GM21737 (cell line): ENCODE measurements around the gene PRDM13.
"Not testable (repeated sequence)": the region's sequence is repeated elsewhere in the genome, so short reads cannot be mapped to it uniquely, and the experiment has no call there.

Source experiments
- ATAC-seq: cut with Tn5 transposase; IDR thresholded peaks from one replicate; pipeline ENCODE4 v1.9.1; 2021; ENCODE audit warnings: mild to moderate bottlenecking, moderate library complexity; ENCODE audit not compliant: unreplicated experiment

Gene PRDM13

DNA sequence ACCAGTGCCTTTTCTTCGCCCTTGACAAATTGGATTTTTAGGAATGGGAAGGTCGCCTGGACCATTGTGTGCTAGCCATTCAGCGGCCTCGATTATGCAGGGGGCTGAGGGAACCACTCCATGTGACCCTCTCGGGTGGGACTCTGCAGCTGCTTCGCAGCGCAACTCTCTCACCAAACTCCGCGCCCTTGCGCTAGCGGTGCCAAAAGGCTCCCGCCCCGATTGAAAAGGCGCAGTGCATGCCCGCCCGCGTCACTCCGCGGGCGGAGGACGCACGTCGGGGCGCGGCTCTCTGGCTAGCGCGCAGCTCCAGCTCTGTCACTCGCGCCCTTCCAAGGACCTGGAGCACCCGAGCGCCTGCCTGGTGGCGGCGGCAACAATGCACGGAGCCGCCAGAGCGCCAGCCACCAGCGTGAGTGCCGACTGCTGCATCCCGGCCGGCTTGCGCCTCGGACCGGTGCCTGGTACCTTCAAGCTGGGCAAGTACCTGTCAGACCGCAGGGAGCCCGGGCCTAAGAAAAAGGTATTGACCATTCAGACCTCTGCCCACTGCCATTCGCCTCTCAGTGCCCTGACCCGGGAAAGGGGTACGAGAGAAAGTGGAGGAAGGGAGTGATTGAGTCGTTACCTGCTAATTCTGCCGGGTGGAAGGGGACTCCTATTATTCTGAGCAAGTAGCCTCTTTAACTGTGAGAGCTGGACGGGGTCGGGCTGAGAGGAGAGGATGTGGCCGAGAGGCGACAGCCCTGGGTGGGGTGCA, at the start of gene PRDM13:
PRDM13 (plus strand) TSS at position 178 of the 760 bp plus-strand sequence; CDS start at position 380, 202 bp downstream.
- ATAC-seq: no peak

- ATAC-seq: no peak
Measured at GRCh38 chr6:99559057-99559456, 47.6 kb upstream of the PRDM13 start.

DNA sequence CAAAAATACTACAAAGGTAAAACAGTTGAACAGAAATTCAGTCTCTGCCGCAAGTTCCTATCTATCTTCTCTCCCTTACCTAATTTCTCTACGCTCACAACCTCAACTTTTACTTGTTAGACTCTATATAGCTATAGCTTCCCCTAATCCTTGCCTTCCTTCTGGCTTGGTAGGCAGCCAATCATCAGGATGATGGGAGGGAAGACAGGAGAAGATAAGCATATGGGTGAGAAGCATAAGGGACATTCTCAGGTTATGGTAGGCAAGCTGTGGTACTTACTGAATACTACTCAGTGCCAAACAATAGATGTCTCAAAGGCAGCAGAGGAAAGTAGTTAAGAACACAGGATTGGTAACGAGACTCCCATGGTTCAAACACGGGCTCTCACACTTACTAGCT, 46.0 kb upstream of the PRDM13 start:
- ATAC-seq: no peak

- ATAC-seq: no peak
Measured at GRCh38 chr6:99563056-99563723, 43.4 kb upstream of the PRDM13 start.

- peak; percentile 98 for ATAC-seq
Measured at GRCh38 chr6:99568103-99568933, 38.3 kb upstream of the PRDM13 start, which contains the start of gene CCNC. CCNC (minus strand) TSS chr6:99568660; CDS start chr6:99568527, 133 bp downstream.

- ATAC-seq: no peak
Measured at GRCh38 chr6:99573980-99574617, 32.5 kb upstream of the PRDM13 start.

GRCh38 chr6:99575544-99576227, 30.9 kb upstream of the PRDM13 start:
- no peak for ATAC-seq

DNA sequence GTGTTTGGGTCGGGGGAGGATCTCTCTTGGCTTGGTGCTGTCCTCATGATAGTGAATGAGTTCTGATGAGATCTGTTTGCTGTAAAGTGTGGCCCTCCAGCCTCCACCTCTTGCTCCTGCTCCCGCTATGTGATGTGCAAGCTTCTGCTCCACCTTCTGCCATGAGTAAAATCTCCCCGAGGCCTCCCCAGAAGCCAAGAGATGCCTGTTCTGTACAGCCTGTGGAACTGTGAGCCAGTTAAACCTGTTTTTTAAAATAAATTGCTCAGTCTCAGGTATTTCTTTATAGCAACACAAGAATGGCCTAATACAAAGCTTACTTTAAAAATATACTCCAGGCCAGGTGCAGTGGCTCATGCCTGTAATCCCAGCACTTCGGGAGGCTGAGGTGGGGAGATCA, 26.9 kb upstream of the PRDM13 start:
- no peak for ATAC-seq

DNA sequence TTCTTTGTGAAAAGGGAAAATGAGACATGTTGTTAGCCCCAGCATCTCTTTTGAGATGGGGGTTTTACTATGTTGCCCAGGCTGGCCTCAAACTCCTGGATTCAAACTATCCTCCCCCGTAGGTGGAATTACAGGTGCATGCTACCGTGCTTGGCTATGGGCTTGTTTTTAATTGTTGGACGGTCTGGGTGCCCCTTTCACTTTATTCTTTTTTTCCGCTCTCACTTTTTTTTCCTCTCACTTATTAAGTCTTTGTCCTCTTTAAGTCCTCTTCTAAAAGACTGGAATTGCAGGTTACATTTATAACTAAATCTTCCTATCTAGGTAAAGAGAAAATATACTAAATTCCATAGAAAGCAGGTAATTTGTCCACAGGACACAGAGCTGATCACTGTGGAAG, 18.8 kb upstream of the PRDM13 start:
- no peak for ATAC-seq

DNA sequence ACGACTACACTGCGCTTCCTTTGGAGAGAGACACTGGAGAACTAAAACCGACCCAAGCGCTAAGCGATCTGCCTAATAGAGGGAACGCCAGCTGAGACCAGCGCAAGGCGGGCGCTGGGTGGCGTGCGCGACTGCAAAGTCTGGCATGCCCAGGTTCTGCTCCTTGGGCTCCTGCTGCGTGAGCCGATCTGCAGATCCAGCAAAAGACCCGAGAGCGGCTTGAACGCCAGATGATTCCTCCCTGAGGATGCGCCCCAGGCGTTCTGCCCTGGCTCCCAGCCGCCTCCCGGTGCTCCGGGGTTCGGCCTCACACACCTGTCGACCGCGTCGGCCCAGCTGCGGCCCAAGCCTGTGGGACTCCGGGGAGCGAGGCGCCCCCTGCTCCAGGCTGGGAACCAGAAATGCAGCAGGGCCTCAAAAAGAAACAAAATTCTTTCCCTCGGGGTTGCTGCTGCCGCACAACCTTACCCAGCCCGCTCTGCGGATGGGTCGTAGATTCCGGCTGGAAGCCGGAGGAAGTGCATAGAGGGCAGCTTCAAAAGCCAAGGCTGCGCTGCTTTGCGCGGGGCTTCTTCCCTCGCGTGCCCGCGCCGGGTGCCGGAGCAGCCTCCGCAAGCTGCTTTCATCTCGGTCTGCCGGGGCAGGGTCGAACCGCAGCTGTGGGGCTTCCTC, 17.9 kb upstream of the PRDM13 start:
- peak; percentile 93 for ATAC-seq

DNA sequence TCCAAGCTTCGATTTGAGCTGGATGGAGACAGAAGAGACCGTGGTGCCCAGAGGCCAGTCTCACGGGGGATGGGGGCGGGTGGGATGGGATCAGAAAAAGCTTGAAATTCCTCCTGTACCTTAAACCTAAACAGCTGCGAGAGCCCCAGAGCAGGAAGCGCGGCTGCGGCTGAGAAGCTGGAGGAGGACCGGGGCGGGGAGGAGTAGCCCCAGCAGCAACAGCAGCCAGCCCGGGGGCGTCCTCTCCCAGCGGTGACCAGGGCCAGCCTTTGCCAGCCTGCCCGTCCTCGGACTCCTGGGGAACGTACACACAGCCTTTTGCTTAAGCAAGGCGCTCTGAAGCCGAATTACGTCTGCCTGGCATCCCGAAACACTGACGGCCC, 17.4 kb upstream of the PRDM13 start:
- peak; percentile 34 for ATAC-seq

GRCh38 chr6:99589907-99590493, 16.6 kb upstream of the PRDM13 start:
- ATAC-seq: no peak

DNA sequence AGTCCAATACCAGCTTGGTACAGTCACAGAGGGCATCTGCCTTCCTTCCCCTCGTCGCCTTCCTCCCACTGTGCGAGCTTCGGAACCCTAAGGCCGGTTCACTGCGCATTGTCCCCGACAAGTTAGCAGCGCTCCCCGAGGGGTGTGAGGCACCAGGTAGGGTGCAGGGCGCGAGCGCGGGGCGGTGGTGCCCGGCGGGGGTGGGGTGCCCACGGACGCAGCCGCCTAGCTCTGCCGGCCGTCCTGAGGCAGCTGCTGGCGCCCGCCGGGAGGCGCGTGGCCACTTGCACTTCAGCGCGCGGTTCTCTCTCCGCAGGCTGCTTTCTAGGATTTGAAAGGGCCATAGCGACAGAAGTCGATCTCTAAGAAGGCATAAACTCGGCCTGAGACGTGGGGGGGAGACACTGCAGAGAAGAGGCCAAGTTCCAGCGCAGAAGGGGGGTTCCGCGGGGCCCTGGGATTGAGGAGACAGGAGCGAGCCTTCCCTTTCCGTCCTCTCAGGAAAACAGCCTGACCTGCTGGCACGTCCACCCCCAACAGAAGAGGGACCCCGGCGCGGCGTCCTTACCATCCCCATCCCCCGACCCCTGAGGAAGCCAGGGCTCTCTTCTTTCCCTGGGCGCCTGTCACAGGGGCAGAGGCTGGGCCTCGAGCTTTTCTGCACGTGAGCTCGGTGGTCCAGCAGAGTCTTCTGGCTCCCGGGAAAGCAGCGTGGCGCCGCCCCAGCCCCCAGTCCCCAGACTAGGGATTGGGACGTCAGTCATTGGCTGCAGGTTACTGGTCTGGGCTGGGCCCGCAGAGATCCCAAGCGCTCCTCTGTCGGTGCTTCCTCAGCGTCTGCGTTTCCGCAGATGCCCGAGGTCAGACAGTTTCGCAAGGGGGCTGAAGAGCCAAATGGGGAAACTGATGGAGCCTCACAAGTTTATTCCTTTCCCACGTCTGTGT, 15.6 kb upstream of the PRDM13 start:
- ATAC-seq: no peak

DNA sequence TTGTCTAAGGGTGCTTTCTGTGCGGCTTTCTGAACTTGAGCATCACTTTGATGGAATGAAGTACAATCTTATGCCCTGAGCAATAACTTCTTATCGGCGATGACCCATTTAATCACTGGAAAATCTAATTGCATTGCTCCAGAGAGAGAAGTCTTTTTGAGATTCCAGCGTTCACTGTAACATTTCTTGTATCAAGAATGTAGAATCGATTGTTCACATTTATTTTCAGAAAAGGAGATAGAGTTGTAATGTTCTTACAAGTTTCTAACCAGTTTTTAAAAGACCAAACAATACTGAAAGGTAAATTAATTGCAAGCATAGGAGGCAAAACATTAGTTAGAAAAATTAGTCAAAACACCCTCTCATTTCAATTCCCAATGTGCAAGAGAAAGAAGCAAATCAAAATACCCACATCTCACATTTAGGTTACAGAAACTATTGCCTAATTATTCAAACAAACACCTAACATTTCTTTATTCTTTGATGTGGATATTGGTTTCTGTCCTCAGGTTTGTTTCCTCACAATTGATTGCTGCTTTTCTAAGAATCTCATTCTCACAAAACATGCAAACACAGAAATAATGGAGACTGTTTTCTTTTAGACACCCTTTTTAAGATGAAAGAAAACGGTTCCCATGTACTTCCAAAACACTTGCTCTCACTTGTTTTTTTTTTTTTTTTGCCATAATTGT, 14.8 kb upstream of the PRDM13 start:
- ATAC-seq: no peak

DNA sequence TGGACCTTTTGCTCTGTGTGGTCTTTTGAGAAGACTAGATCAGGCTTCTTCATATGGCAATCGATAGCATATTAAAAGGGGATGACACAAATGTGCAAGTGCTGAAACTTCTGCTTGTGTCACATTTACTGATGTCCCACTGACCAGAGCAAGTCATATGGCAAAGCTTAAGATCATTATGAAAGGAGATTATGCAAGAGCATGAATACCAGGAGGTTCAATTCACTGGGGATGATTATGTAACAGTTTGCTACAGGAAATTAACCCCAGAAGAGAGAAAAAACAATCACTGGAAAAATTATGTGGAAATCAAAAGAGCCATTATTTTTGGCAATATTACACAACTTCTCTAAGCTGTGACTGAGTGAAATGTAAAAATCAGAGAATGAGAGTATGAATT, 13.7 kb upstream of the PRDM13 start:
- no peak for ATAC-seq

- not testable (repeated sequence) for ATAC-seq
Measured at GRCh38 chr6:99594696-99595095, 11.9 kb upstream of the PRDM13 start.

DNA sequence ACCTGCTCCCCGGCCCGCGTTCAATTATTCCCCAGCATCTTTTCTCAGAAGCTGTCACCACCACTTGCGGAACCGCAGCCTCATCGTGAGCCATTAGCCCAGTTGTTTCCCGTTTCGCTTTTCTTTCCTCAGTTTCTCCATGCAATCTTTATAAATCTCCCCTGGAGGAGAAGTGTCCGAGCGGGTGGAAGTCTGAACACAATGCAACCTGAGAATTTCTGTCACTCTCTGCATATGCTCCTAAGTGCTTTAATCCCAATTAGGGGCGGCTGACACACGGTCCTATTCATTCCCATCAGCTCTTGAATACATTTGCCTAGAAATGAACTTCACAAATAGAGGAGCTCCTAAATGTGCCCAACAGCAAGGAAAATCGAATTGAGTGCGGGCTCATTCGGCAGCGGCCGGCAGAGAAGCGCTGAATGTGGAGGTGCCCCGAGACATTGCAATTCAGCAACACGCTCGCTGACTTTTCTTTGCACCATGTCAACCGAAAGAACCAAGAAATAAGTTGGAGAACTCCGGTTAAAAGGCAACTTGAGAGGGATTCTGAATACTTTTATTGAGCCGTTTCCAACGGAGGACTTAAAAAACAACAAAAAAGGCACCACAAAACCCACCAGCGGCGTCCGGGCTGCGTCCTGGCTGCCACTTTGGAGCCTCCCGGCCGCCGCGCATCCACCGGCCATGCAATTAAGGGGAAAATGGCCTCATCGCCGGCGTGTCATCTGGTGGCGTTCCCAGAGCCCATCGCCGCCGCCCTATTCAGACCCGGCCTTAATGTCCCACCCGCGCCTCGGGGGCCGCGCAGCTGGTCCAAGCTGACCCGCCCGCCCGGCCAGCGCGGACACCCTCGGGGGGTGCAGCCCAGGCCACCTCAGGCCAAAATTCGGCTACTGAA, 3.9 kb upstream of the PRDM13 start:
- no peak for ATAC-seq
